Muscle of back (tissue), 11 donors: Measurements from ENCODE around the gene CEP41. TPM values are rescaled to one million over a fixed set of nuclear protein-coding genes. Genes with fewer than 3 reads are reported as not detected.
A peak's percentile ranks its signal among the peaks of the same experiment; 100 is the strongest.

Experiments
- DNase-seq, 3 donors: peaks; one replicate each; pipeline versions ENCODE4 v3.0.0 to v3.0.0-alpha.2; 2013
- polyA plus RNA-seq, 10 donors: library from polyadenylated mRNA; unstranded; fragments of 120-200 nt; gene quantifications; one replicate each; pipeline ENCODE4 v1.2.1, GENCODE V29; 2013; ENCODE audit not compliant: insufficient read length in 10 of 10

Gene CEP41
- polyA plus RNA-seq, 10 donors = 17.7 to 35.3 (median 25.4) TPM

DNA sequence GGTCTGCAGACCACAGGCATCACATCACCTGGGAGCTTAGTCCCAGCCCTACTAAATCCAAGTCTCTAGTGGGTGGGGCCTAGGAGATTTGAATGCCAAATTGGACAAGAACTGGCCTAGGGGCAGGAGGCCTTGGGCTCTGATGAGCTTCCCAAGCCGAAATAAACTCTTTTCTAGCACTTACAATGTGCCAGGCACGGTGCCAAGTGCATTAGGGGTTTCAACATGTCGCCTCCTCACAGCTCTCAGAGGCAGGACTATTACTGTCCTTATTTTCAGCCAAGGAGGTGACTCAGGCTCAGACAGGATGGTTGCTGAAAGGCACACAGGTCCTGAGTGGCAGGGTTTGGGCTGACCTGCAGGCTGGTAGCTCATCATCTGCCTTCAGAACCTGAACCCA is 69.8 kb downstream of the CEP41 start:
- peak in 1 of 3 donors; percentile 63 for DNase-seq

DNA sequence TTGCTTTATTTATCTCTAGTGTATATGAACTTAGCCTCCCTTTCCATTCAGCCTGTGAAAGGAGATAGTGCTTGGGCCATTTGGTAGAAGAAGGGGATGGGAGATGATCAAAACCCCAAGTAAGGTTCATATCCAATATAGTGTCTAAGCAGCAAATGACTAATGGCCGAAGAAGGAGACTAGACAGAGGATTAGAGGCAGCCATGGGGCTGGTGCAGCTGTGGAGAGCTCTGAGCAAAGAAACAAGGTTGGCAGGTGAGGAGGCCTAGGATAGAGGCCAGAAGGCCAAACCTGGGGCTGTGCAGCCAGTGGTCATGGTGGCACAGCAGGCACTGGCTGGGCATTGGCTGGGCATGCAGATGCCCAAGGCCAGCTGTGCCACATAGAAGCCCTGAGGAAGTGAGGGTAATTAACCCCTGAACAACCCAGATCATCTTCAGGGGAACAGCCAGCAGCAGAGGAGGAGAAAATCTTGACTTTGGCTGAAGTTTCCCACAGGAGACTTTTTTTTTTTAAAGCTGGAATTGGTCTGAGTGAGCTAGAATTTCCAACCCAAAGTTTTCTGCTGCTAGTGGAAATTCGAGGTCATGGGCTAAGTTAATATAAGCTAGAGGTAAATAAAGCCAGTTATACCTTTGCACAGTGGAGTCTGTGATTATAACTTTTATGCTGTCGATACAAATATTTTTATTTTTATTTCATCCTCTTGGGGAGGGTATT is 70.8 kb downstream of the CEP41 start:
- DNase-seq = peak in 1 of 3 donors; percentile 91

DNA sequence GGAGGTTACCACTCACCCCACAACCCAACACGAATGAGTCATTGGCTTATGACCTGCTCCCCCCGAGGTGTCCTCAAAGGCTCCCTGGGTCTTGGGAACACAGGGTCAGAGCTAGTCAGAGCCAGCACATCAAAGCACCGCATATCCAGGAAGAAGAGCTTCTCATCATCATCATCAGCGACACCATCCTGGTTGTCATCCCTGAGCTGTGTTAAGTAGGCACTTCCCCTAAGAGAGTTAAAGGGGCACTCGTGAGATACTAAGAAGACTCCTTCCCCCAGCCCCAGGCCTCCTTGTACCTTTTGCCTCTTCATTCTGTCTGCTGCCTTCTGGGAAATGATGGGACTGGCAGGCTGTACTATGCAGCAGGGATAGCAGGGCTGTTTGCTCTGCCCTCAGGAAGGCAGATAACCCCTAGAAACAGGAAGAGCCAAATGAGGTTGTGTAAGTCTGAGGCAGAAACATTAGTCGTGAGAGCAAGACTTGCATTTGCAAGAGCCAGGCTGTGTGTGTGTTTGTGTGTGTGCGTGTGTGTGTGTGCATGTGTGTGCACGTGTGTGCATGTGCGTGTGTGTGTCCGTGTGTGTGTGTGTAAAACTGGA is 71.6 kb downstream of the CEP41 start:
- peak in 2 of 3 donors; percentile 70 to 87 for DNase-seq

DNA sequence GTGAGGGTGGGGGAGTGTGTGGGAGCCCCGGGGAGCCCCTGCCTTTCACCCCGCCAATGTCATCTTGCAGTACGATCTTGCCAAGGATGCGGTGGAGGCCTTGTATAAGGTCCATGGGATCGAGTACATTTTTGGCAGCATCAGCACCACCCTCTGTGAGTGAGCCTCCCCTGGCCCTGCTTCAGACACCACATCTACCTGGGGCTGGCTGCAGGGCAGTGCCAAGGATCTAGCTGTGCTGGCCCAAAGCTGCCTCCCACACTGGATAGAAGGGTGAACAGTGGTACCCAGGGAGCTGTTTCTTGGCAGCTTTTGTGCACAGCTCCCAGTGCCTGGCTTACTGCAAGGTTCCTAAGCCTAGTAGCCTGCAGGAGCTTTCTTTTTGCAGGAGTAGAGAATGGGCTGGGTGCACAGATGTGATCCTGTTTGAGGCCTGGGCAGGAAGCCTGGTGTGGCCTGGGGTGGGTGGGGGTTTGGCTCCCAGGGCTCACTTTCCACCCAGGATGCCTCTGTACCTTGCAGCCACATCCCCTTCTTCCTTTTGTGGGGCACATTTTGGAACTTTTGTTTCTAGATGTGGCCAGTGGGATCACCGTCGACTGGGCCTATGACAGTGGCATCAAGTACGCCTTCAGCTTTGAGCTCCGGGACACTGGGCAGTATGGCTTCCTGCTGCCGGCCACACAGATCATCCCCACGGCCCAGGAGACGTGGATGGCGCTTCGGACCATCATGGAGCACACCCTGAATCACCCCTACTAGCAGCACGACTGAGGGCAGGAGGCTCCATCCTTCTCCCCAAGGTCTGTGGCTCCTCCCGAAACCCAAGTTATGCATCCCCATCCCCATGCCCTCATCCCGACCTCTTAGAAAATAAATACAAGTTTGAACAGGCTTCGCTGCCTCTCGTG is 72.7 kb downstream of the CEP41 start:
- peak in 1 of 3 donors; percentile 41 for DNase-seq

DNA sequence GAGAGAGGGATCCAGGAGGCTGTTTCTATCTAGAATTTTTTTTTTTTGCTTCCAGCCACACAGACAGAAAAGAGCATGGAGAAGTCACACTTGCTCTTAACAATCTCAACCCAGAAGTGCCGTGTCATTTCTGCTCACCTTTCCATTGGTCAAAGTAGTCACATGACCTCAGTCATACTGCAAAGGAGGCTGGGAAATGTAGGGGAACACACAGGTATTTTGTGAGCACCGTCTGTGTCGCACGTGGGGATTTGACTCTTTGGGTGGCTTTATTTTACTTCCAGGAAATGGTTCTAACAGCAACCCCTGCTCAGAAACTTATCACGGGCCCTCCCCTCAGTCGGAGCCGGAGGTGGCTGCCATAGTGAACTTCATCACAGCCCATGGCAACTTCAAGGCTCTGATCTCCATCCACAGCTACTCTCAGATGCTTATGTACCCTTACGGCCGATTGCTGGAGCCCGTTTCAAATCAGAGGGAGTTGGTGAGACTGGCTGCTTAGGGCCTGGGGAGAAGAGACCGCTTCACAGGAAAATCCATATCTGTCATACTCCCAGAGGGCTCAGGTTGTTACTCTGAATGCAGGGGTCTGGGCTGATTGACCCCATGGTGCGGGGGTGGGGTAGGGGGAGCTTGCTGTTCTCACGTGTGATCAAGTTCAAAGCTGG is 73.6 kb downstream of the CEP41 start:
- peak in 1 of 3 donors; percentile 14 for DNase-seq

DNA sequence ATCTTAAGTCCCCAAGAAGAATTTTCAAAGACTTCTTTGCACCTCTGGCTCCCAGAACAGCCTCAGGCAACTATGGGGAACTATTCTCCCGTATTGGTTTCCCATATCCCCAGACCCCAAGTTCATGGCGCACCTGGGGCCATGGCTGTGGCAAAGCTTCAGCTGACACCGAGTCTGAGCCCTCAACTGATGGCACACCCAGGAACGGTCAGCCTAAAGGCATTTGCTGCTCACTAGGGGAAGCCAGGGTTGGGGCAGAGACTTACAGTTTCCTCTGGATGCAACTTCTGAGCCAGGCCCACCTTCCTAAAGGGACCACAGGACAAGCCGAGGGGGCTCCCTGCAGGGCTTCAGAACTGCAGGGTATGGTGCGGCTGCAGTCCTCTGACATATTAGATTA is 74.3 kb downstream of the CEP41 start:
- peak in 1 of 3 donors; percentile 54 for DNase-seq

DNA sequence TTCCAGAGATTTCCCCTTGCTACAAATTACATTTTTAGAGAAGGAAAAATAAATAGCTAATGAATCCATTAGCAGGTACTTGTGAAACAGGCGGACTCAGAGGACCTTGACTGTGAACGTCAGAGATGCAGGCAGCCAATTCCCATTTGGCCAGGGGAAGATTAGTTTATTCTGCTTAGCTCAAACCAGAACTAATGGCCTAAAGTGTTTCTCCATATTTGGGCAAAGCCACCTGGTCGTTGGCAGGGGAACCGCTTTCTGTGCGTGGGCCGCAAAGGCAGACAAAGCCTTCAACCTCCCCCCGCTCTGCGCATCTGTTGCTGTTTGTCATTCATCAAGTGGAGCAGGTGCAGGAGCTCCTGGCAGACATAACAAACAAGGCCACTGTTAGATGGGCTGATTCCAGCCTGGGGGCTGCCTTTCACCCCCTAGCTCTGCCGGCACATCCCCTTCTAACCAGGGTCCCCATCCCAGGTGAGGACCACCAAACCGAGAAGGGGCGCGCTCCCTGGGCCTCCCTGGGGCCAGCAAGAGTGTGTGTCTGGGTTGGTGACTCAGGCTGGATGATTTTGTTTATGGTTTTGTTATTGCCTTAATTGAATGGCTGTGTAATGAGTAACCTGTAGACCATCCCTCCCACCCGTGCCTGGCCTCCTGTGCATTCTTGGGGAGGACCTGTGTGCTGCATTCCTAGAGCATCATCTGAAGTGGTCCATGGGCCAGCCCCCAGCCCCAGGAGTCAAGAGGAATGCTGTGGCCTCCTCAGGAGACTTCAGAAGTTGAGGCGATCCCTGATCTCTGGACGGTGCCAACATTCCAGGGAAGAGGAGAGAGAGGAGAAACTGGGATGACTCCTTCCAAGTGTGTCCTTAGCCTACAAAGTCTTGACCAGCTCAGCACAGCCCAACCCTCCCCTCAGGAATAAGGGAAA is 75.0 kb downstream of the CEP41 start:
- peak; percentile 90 to 95 (median 90) for DNase-seq

DNA sequence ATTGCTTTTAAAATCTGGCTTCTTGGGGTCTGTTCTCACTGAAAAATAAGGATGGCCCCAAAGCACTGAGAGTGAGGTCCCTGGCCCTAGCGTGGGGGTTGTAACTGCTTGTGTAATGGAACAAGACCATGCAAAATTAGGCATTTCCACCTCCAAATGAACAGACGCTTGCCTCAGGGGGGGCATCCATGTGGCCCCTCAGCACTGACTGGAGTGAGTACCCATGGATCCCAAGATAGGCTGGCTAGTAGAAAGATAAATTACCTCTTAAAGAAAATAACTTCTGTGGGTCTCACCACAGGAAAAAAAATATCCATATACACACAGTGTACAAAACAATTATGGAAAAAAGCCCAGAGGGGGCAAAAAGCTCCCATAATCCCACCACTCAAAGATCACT is 75.7 kb downstream of the CEP41 start:
- DNase-seq = peak in 1 of 3 donors; percentile 63

DNA sequence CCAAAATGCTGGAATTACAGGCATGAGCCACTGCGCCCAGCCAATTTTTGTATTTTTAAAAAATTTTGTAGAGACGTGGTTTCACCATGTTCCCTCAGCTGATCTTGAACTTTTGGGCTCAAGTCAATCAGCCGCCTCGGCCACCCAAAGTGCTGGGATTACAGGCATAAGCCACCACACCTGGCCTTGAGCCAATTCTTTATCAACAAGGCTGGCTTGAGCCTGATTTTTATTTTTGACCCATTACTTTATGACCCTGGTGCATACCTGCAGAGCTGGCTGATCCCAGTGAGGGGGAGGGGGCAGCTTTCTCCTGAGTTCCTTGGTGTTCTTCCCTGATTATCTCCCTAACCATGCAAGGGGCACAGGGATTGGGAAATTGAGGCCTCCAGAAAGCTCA is 76.4 kb downstream of the CEP41 start:
- DNase-seq = no peak

DNA sequence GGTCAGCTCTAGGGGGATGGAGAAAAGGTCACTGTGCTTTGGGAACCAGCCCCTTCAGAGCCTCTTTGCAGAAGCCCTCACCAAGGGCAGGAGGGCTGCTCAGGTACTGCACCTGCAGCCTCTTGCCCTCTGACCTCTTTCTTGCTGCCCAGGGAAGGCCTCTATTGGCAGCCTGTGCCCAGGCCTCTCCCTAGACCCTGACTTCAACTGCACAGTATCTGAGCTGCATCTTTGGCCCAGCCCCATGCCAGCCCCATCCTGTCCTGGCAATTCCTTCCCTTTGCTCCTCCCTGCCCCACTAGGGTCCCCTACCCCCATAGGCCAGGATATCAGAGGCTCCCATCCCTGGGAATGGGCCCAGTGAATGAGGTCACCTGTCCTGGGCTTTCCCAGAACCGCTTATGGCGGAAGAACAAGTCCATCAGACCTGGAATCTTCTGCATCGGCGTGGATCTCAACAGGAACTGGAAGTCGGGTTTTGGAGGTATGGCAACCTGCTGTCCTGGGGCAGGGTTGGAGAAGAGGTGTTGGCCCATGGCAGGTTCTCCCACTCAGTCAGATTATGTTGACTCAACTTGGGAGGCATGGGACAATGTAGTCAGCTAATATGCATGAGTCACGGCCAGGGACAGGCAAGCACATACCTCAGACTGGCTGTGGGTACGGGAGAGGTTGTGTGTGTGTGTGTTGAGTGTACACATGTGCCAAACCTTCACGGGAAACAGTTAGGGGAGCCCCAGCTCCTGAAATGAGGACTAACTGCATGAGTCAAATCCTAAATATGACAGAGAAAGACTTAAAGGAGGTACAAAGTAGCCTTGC is 77.6 kb downstream of the CEP41 start:
- DNase-seq = peak in 1 of 3 donors; percentile 94

DNA sequence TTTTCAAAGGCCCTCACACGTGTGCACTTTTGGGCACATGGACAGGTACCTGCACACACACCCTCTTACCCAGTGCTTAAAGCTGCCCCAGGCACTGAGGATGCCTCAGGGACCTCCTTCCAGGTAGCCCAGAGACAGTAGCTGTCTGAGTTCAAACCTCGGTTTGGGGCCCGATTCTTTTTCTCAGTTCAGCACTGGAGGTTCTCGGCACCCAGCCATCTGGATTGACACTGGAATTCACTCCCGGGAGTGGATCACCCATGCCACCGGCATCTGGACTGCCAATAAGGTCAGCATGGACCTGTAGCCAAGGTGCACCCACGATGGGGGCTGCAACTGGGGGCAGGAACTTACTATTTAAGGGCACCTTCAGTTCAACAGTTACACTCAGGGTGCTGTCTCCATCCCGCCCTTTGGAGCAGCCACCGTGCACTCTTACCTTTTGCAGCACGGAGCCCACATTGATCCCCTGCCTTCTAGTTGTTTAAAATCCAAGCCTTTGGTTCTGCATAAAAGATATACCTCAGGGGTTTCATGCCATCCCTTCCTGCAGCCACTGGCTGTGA is 78.5 kb downstream of the CEP41 start:
- DNase-seq = no peak

DNA sequence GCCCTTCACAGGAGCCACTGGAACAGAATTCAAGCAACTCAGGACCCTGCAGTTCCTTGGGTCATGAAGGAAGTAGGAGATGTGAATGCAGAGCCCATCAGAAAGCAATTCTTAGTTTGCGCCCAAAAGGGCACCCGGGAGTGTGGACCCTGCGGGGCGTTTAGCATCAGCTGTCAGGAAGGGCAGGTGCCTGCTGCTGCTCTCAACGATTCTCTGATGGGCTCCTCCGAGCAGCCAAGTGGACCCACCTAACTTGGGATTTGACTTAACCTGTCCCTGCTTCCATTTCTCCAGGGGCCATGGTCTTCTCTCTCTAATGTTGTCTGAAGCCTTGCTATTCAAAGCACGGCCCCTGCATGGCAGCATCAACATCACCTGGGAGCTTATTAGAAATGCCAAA is 79.1 kb downstream of the CEP41 start:
- DNase-seq = no peak

DNA sequence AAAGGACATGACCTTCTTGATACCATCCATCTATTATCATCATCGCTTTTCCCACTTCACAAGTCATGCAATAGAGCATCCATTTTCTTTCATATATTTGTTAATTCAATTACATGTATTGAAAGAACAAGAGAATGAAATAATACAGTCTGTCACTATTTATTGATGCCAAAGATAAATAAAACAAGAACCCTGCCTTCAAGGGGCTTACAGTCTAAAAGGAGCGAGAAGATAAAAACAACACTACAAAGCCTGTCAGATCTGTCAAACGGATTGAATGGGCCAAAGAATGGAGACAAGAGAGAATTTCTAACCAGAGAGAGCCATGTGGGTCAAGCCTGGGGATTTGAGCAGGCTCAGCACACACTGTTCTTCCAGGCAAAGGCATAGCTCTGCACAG is 80.3 kb downstream of the CEP41 start:
- no peak for DNase-seq

DNA sequence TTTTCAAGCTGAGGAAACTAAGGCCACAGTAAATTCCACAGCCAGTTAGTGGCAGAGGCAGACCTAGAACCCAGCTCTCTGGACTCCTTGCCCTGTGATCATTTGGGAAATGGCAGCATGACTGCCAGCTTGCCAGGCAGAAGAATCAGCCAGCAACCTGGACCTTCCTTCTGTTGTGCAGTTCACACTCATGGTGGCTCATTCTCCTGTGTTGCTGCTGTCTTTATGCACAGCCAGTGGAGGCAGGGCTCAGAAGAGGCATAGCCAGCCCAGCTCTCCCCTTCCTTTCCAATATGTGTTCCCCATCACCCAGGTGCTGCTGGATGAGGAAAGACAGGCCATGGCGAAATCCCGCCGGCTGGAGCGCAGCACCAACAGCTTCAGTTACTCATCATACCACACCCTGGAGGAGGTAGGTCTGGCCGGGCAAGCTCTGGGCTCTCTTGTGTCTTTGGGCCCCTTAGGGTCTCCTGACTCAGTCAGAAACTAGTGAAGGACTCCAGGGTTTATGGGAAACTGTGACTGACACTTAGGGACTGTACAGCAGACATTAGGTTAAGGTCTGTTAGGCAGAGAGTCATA is 81.4 kb downstream of the CEP41 start:
- no peak for DNase-seq

DNA sequence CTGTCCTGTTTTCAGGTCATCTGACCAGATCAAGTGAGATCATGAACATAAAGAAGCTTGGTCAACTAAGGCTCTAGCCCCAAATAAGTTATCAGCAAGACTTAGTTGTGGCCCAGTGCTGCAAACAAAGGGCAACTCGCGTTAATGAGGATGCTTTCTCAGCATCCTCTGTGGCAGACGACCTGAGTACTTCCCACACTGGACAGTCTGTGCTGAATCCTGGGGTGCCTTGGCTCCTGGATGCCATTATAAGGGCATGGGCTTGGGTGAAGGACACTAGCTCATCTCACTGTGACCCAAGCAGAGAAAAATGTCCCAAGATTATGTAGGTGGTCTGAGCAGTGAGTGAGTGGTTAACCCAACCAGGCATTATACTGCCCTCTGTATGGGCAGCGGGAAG is 82.3 kb downstream of the CEP41 start:
- no peak for DNase-seq

DNA sequence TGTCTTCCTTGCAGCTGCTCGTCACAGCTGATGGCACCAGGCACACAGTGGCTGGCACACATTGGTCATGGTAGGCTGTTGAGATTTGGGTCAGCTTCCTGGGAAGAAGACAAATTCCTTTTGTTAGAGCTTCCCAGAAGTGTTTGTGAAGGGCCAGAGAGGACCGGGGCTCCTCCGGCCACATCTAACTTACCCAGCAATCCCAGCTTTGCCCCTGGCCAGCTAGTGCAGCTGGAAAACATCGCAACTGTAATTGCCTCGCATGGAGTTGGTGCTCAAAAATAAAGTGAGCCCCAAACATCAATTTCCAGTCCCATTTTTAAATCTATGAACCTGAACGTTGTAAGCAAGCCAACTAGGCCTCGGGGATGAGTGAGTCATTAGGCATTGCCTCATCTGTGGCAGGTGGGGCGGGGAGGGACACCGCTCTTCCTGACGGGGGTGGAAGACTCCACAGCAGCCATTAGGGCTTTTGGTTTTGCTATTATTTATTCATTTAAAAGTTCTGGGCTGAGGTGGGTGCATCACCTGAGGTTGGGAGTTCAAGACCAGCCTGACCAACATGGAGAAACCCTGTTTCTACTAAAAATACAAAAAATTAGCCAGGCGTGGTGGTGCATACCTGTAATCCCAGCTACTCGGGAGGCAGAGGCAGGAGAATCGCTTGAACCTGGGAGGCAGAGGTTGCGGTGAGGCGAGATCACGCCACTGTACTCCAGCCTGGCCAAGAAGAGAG is 83.8 kb downstream of the CEP41 start:
- DNase-seq = peak; percentile 84 to 93 (median 86)

DNA sequence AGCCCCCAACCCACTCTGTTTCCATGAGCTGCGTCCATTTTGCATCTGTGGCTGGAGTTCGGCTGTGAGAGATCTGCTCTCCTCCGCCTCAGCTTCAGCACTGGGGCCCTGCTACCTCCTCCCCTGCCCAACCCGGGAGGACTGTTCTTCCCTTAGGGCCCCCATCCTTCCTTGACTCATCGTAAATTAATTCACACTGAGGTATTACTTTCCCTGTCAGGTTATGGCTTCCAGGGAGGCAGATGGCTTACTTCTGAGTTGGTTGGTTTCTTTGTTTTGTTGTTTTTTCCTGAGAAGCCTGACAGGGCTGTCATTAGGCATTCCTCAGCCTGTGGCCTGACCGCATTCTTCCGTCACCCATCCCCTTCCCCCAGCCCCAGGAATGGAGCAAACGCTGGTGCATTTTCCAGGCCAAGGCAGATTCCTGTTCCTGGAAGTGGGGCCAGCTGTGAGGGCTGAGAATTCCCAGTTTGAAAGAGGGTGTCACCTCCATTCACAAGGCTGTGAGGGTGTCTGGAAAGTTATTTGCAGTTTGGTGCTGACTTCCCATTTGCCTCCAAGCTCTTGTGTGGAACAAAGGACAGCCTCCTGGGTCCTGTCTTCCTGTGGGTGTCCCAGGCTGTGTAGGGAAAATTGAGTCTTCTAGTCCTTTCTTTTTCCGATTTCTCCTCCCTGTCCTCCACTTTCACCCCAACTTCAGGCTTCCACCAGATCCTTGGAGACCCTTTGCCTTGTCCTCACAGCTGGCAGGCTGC is 84.5 kb downstream of the CEP41 start:
- DNase-seq = peak; percentile 91 to 98 (median 95)

DNA sequence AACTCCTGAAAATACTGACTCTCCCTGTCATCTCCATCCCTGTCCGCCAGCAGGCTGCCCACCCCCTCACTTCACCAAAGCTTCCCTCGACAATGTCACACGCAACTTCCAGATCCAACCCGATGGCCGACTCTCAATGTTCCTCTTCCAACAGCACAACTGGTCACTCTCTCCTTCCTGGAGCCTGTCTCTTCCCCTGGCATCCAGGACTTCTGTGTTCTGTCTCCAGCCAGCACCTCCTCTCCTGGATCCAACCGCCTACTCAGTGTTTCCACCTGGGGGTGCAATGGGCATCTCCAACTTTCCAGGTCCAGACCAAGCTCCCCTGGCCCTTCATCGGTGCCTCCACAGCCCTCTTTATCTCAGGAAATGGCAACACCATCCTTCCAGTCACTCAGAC is 87.6 kb downstream of the CEP41 start:
- no peak for DNase-seq
